ENCODE data around the gene PFKFB4.

PFKFB4 gene

DNA sequence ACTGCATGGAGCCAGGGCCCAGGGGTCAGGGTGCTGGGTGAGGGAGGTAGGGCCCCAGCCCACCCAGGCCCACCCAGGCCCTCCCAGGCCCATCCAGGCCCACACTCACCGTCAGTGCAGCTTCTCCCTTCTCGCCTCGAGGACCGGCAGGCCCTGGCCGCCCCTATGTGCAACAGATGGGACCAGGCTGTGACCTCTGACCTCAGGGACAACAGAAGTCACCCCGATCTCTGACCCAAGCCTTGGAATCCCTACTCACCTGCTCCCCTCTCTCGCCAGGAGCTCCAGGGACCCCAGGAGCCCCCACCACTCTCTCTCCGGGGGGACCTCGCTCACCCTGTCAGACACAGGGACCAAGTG, 9.8 kb upstream of the PFKFB4 start:
- Histone ChIP-seq H3K27ac (no peak overlapping the region), H3K9me3 (ENCODE audit: severe bottlenecking) (no peaks in the 10 kb centered on the region), H3K27me3 (ENCODE audit: insufficient read depth, low read depth, severe bottlenecking) (no peaks in the 10 kb centered on the region), H3K4me3 (ENCODE audit: low read depth, low read length) (no peak overlapping the region), H3K36me3 (peaks cover 4% of the 10 kb centered on the region; the same call in 1 of the 2 replicates)
- TF ChIP-seq, protein P1, sequence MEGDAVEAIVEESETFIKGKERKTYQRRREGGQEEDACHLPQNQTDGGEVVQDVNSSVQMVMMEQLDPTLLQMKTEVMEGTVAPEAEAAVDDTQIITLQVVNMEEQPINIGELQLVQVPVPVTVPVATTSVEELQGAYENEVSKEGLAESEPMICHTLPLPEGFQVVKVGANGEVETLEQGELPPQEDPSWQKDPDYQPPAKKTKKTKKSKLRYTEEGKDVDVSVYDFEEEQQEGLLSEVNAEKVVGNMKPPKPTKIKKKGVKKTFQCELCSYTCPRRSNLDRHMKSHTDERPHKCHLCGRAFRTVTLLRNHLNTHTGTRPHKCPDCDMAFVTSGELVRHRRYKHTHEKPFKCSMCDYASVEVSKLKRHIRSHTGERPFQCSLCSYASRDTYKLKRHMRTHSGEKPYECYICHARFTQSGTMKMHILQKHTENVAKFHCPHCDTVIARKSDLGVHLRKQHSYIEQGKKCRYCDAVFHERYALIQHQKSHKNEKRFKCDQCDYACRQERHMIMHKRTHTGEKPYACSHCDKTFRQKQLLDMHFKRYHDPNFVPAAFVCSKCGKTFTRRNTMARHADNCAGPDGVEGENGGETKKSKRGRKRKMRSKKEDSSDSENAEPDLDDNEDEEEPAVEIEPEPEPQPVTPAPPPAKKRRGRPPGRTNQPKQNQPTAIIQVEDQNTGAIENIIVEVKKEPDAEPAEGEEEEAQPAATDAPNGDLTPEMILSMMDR (IDR thresholded peaks at IDR 0.05; ENCODE audit: low read depth, low read length) = no peak
- no peak for DNase-seq

DNA sequence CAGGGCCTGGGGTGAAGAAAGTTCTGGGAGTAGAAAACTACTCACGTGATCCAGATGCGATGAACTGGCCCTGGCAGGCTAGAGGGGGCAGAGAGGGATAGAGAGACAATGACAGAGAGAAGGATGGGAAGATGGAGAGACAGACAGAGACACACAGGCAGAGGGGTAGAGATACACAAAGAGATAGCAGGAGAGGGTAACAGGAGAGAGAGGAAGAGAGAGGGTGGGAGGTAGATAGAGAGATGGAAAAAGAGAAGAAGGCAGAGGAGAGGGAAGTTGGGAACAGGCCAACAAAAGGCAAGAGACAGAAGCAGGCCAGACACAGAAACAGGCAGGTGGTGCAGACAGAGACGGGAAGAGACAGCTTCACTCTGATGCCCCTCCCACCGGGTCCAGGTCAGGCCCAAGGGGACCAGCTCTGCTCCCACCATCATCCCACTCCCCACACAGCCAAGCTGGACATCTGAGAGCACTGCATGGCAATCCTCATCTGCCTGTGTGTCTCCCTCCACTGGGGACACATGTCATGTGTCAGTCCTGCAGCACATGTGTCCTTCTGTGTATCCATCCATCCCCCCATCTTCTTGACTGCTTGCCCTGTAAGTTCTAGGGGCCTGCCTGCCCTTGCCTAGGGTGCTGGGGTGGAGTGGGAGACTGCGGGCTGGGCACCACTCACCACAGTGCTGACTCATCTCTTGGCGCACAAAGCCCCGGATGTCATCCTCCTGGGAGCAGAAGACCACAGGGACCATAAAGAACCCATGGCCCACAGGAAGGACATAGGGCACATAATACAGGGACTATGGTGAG, 9.2 kb upstream of the PFKFB4 start:
- Histone ChIP-seq H3K9me3 (ENCODE audit: severe bottlenecking) (no peaks in the 10 kb centered on the region), H3K36me3 (peaks cover 4% of the 10 kb centered on the region; the same call in 1 of the 2 replicates), H3K27ac (no peak overlapping the region), H3K27me3 (ENCODE audit: insufficient read depth, low read depth, severe bottlenecking) (no peaks in the 10 kb centered on the region), H3K4me3 (ENCODE audit: low read depth, low read length) (no peak overlapping the region)
- TF ChIP-seq, protein P1 (IDR thresholded peaks at IDR 0.05; ENCODE audit: low read depth, low read length) = no peak
- no peak for DNase-seq

DNA sequence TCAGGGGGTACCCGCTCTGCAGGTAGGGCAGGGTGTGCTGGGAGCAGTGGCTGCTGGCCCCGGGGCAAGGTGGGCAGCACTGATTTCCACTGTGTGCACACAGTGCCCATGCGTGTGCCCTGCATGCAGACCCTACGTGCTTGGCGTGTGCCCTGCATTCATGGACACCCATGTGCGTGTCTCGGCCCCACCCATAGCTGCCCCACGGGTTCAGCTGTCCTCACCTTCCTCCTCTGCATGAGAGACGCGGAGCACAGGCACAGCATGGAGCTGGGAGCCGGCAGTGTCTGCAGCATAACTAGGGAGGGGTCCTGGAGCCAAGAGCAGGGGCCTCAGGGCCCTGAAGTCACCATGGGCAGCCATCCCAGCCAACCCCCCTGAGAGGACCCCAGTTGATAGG, 8.6 kb upstream of the PFKFB4 start:
- no peaks in the 10 kb centered on the region for H3K9me3 ChIP-seq (ENCODE audit: severe bottlenecking)
- H3K4me3 ChIP-seq (ENCODE audit: low read depth, low read length) = no peak overlapping the region
- DNase-seq = no peak
- no peaks in the 10 kb centered on the region for H3K27me3 ChIP-seq (ENCODE audit: insufficient read depth, low read depth, severe bottlenecking)
- TF ChIP-seq, protein P1 (IDR thresholded peaks at IDR 0.05; ENCODE audit: low read depth, low read length) = no peak
- no peak overlapping the region for H3K27ac ChIP-seq
- H3K36me3 ChIP-seq = peaks cover 4% of the 10 kb centered on the region; the same call in 1 of the 2 replicates

DNA sequence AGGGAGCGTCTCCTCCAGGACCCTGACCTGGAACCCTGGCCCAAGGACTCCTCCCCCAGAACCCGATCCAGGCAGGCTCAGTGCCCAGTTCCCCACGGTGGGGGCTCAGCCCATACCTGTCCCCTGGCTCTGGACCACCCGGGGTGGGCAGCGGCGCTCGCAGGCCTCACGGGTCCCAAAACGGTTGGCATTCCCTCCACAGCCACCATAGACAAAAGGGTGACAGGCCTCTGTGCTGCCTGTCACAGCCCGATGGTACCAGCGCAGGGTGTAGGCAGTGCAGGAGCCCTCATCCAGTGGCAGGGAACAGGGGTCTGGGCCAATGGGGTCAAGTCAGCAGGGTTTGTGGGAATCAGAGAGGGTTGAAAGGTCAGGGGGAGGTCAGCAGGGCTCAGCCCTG, 8.1 kb upstream of the PFKFB4 start:
- Histone ChIP-seq H3K36me3 (peaks cover 2% of the 10 kb centered on the region; the same call in 1 of the 2 replicates), H3K27ac (peak overlapping the region; percentile 80), H3K27me3 (ENCODE audit: insufficient read depth, low read depth, severe bottlenecking) (no peaks in the 10 kb centered on the region), H3K9me3 (ENCODE audit: severe bottlenecking) (no peaks in the 10 kb centered on the region), H3K4me3 (ENCODE audit: low read depth, low read length) (no peak overlapping the region)
- TF ChIP-seq, protein P1 (IDR thresholded peaks at IDR 0.05; ENCODE audit: low read depth, low read length) = no peak
- no peak for DNase-seq

DNA sequence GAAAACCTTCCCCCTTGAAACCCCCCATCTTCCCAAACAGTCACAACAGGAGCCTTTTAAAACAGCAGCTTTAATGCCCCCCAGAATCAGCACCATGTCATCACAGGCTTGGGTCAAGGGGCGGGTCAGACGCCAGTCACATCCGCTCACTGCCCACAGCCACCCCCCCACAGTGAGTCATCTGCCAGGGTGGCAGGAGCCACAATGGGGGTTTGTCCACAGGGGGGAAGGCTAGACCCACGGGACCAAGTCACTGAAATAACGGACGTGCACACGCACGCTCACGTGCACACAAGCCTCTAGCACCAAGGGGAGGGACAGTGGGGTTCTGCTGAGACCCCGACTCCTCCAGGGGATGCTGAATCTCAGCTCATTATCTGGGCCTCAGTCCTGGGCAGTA, 7.4 kb upstream of the PFKFB4 start:
- no peaks in the 10 kb centered on the region for H3K9me3 ChIP-seq (ENCODE audit: severe bottlenecking)
- H3K4me3 ChIP-seq (ENCODE audit: low read depth, low read length) = no peak overlapping the region
- H3K36me3 ChIP-seq = peaks cover 2% of the 10 kb centered on the region; the same call in 1 of the 2 replicates
- no peak for DNase-seq
- peak overlapping the region; percentile 80 for H3K27ac ChIP-seq
- TF ChIP-seq, protein P1 (IDR thresholded peaks at IDR 0.05; ENCODE audit: low read depth, low read length) = no peak
- H3K27me3 ChIP-seq (ENCODE audit: insufficient read depth, low read depth, severe bottlenecking) = no peaks in the 10 kb centered on the region

Measured in WERI-Rb-1 (cell line).